ENCODE measurements around the gene TMEM151A. TPM values are rescaled to one million over a fixed set of nuclear protein-coding genes. Genes with fewer than 3 reads are reported as not detected.

TMEM151A gene
- total and polyA plus RNA-seq, 2 of the 4 experiments (the other 2 are of a cell fraction), result 0.03 TPM; not detected in 1

- H3K4ac ChIP-seq (ENCODE audit: low read depth, low read length), result peak overlapping the region; percentile 90
- H2AK9ac ChIP-seq (replicated peaks; ENCODE audit: low read depth, low read length, poor library complexity), result peak overlapping the region; percentile 99
- peak overlapping the region; percentile 82 for H3K14ac ChIP-seq (replicated peaks; ENCODE audit: low read depth, low read length)
- peak overlapping the region; percentile 98 for H2AFZ ChIP-seq (replicated peaks; ENCODE audit: low read length, poor library complexity)
- peak overlapping the region; percentile 93 for H2BK5ac ChIP-seq (ENCODE audit: low read depth, low read length, poor library complexity, severe bottlenecking)
- peaks cover 11% of the 10 kb centered on the region for H3K4me1 ChIP-seq (ENCODE audit: control insufficient read depth, insufficient read depth, low read length)
- H3K56ac ChIP-seq (ENCODE audit: extremely low read depth, insufficient read depth, low read length), result peak overlapping the region; percentile 74
- POLR2A ChIA-PET (ENCODE audit: unreplicated experiment), result interaction anchor here (0.6 to 1.2 kb wide), 7 partner anchors 9 to 237 kb away, joined by 3 to 16 read pairs (median 3); partner anchors contain the start of gene CD248
- peak overlapping the region in 1 of 2 experiments; percentile 98; a peak in 3 of 4 replicates for H4K8ac ChIP-seq (ENCODE audit: low read depth in 2 of 2, low read length in 2 of 2)
- H4K20me1 ChIP-seq (ENCODE audit: insufficient read depth, low read length), result peaks cover 15% of the 10 kb centered on the region
- H2BK20ac ChIP-seq (ENCODE audit: low read depth, low read length), result no peak overlapping the region
- H3K9ac ChIP-seq (ENCODE audit: low read depth, low read length), result peak overlapping the region; percentile 76
- in situ Hi-C loops (cut with MboI; ENCODE audit: low sequenced_read_pairs) (no loop called here), intact Hi-C loops (cut with micrococcal nuclease) (loop anchor here (1.0 to 2.0 kb wide), 2 partner anchors 39 to 67 kb away; no protein-coding TSS in a partner anchor), dilution Hi-C loops (cut with HindIII; ENCODE audit: low sequenced_read_pairs, unreplicated experiment) (no loop called here)
- no peak for DNase-seq
- H3K4me3 ChIP-seq (ENCODE audit: insufficient read depth, low read depth, low read length), result peak overlapping the region; percentile 55
- H3K23ac ChIP-seq (ENCODE audit: low read depth, low read length), result peak overlapping the region; percentile 62
- peak overlapping the region; percentile 28 for H3K18ac ChIP-seq (ENCODE audit: low read depth, low read length)
- no peak overlapping the region; the same call in 2 of the 3 replicates for H2BK15ac ChIP-seq (ENCODE audit: low read depth, low read length)
- peak overlapping the region; percentile 95 for H4K91ac ChIP-seq (ENCODE audit: insufficient read depth, low read depth, low read length)
- peak overlapping the region; percentile 56 for H2AK5ac ChIP-seq (ENCODE audit: low read depth, low read length)
- peak; percentile 66 for ATAC-seq (ENCODE audit: low read depth)
- H3K4me2 ChIP-seq (ENCODE audit: low read depth, low read length), result peak overlapping the region; percentile 80
- CTCF ChIA-PET, result interaction anchor here (1.0 kb wide), 1 partner anchor 29 kb away, joined by 3 read pairs; no protein-coding TSS in a partner anchor
- no TSS peak for BruUV-seq (replicated peaks)
- 25% methylated on average over 5 of the region's 36 CpGs; no CpG with 5 or more reads in 1 of the 2 experiments for WGBS, 2 experiments (ENCODE audit: extremely low coverage in 2 of 2, insufficient read length in 1 of 2)
- H3K79me1 ChIP-seq (ENCODE audit: low read depth in 1 of 2, low read length in 2 of 2), result peaks cover 15 to 38% of the 10 kb centered on the region in 2 experiments; a peak in 3 of 4 replicates
- no peaks in the 10 kb centered on the region for H3K9me3 ChIP-seq (ENCODE audit: control insufficient read depth, insufficient read depth, low read length)
- peaks cover 31% of the 10 kb centered on the region for H3K27me3 ChIP-seq (ENCODE audit: control insufficient read depth, insufficient read depth, low read length)
- peak overlapping the region; percentile 43 for H2BK120ac ChIP-seq (ENCODE audit: low read depth, low read length)
- H4K5ac ChIP-seq (ENCODE audit: low read depth, low read length), result peak overlapping the region; percentile 73
- peaks cover 17% of the 10 kb centered on the region for H3K9me1 ChIP-seq (ENCODE audit: insufficient read depth, low read length)
- H3K36me3 ChIP-seq (ENCODE audit: control insufficient read depth, insufficient read depth, low read length), result peaks cover 10% of the 10 kb centered on the region; the same call in 1 of the 2 replicates
- H3K27ac ChIP-seq (ENCODE audit: insufficient read depth, low read length), result peak overlapping the region; percentile 84
- TF ChIP-seq RAD21 (IDR thresholded peaks at IDR 0.05; ENCODE audit: low read length) (no peak), CHD1 (IDR thresholded peaks at IDR 0.05; ENCODE audit: low read depth, low read length) (no peak), USF2 (IDR thresholded peaks at IDR 0.05; ENCODE audit: low read depth, low read length) (no peak), NFE2L2 (IDR thresholded peaks at IDR 0.05; ENCODE audit: low read depth, low read length) (no peak), RFX5 (IDR thresholded peaks at IDR 0.05; ENCODE audit: low read depth, low read length) (no peak), BHLHE40 (IDR thresholded peaks at IDR 0.05; ENCODE audit: low read depth, low read length) (no peak), MXI1 (IDR thresholded peaks at IDR 0.05; ENCODE audit: borderline replicate concordance, low read depth, low read length) (peak; percentile 97), ELK1 (IDR thresholded peaks at IDR 0.05; ENCODE audit: borderline replicate concordance, low read depth, low read length) (no peak), CTCF (conservative IDR thresholded peaks at IDR 0.05; ENCODE audit: low read depth, low read length) (no peak), SMC3 (IDR thresholded peaks at IDR 0.05; ENCODE audit: low read depth, low read length) (no peak), MAFK (IDR thresholded peaks at IDR 0.05; ENCODE audit: low read depth, low read length) (peak; percentile 27; the same call in 1 of the 2 replicates), FOS (IDR thresholded peaks at IDR 0.05; ENCODE audit: low read depth, low read length) (0 out of 2 replicates have a peak, but pooled peaks have one; percentile 21), RCOR1 (IDR thresholded peaks at IDR 0.05; ENCODE audit: insufficient replicate concordance, low read length) (peak; percentile 94)
Observed at GRCh38 chr11:66289548-66290329, 2.0 kb upstream of the TMEM151A start.

Data from IMR-90 (cell line).